HG03097 (cell line): ENCODE results near the gene ABCG1.

Source experiments
- ATAC-seq: cut with Tn5 transposase; IDR thresholded peaks from one replicate; pipeline ENCODE4 v1.9.1; 2021; ENCODE audit not compliant: unreplicated experiment, low FRiP score

ABCG1 gene

DNA sequence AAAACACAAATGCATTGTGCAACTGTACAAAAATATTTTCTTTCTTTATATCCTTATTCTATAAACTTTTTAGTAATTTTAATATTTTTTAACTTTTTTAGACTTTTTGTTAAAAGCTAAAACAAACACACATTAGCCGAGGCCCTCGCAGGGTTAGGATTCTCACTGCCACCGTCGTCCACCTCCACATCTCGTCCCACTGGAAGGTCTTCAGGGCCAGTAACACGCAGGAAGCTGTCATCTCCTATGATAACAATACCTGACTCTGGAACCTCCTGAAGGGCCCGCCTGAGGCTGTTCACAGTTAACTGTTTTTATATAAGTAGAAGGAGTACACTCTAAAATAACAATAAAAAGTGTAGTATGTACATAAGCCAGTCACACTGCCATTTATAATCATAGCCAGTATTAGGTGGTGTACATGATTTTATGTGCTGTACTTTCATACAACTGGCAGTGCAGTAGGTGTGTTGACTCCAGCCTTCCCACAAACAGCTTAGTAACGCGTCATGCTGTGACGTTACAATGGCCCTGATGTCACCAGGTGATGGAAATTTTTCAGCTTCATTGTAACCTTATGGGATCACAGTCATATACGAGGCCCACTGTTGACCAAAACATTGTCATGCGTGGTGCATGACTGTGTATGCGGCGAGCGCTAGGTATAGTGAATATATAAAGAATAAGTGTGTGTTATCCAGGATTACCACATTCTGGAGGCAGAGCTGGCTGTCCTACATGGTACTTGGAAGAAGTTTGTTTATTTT is 123.0 kb downstream of the ABCG1 start:
- no peak for ATAC-seq

DNA sequence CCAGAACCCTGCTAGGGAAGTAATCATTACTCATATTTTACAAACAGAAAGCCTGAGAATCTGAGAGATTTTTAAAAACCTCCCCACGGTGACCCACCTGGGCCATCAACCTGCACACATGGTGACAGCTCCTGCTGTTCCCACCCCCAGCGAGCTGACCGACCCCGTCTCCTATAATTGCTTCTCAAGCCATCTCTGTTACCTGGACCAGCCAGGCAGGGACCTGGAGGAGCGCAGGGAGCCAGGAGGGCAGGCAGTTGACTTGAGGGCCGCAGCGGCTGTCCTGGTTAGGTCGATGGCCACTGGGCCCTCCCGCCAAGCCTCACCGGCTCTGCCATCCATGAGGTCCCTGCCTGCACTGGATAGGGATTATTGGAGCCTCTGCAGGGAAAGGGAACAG is 124.2 kb downstream of the ABCG1 start:
- no peak for ATAC-seq

DNA sequence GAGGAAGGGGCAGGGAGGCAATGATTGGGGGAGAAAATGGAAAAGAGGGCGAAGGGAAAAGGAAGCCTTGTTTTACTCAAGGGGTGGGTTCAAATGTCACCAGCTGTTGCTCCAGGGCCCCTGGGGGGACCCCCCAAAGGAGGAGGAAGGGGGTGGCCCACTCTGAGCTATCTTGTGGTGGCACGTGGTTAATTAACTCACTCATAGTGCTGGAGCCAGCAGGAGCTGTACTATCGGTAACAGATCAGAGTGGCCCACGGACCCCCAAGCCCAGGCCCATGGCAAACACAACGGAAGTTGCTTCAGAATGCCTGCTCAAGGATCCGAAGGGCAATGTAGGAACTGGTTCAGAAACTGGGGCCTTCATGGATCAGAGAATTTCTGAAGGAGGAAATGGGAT is 124.6 kb downstream of the ABCG1 start:
- no peak for ATAC-seq

DNA sequence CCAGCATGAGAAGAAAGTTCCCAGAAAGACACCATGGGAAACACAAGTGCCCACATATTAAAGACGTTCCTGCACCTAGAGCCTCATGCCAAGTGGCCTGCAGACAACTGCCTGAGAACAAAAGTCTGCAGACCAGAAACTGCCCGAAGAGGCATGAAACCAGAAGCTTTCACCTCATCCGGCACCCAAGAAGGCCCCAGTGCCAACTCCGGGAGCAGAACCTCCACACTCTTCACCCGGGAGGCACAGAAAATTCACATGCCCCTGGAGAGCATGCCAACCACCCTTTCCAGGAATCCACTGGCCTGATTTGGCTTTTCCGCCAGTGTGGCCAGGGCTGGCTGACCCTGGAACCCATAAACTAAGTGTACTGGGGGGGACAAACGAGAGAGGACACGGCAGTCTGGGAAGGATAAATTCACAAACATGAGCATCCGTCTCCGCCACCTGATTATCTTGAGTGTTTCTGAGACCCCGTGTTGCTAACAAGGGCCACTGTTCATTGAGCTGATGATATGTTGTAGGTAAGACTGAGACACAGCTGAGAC is 125.1 kb downstream of the ABCG1 start:
- ATAC-seq = no peak

DNA sequence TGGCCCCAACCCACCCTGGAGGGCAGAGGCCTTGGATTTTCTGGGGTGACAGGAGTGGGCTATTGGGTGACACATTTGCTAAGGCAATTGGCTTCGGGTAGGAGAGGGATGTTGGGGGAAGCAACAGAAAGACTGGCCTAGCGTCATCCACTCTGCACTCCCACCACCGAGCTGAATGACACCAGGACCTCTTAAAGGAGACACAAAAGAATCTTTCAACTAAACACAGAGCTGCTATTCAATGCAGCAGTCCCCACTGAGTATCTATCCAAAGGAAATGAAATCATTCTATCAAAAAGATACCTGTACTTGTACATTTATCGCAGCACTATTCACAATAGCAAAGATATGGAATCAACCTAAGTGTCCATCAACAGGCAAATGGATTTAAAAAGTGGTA is 125.7 kb downstream of the ABCG1 start:
- ATAC-seq = no peak

DNA sequence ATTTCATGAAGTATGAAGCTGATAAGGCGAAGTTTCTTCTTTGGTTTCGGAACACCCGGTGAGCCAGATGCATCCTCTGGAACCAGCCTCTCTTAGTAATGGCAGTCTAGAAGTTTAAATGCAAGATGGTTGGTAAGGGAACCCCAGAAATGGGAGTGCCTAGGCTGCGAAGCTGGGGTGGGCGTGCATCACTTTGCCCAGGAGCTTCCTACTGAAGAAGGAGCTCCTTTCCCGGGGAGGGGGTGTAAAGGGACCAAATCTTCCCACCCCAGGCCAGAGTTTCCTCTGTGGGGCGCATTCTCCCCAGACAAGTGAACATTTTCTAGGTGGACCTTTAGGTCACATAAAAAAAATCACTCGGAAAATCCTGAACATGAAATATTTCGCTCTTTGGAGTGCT is 127.5 kb downstream of the ABCG1 start:
- ATAC-seq = no peak
